ENCODE measurements around the gene ZMYND11.
A peak's percentile ranks its signal among the peaks of the same experiment; 100 is the strongest.

Gene ZMYND11

DNA sequence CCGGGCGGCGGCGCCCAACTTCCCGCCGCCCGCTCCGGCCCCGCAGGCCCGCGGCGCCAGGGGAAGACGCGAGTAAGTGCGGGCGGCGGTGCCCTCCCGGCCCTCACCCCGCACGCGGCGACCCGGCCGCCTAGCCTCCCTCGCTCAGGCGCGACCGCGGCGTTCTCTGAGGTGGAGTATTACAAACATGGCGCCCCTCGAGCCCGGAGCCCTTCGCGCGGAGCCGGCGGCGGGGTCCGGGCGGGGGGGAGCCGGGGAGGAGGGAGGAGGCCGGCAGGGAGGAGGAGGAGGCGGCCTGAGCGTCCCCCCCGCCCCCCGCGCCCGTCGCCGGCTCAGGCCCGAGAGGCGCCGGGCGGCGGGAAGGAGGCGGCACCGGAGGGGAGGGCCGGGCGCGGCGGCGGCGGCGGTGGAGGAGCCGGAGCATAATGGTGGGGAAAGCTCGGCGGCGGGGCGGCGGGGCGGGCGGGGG, at the start of gene ZMYND11:
Gene ZMYND11 (plus strand): TSS at position 324 of the 469 bp plus-strand sequence. CDS start 44,558 bp downstream, outside the sequence.
- peak; percentile 44 to 53 for DNase-seq

DNA sequence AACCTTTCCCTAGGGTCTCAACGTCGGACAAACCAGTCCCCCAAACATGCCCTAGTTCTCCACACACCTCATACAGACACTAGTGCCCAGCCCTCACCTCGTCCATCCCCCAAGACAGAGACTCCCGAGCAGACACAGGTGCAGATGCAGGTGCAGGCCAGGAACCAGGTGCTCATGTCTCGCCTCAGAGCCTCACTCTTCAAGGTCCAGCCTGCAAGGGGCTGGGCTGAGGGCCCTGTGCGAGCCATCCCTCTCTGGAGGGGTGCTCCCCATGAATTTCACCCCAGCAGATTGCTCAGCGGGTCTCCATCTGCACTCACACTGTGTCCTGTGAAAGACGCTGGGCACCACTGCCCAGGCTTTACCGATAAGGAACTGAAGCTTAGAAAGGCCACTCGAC, 49.2 kb upstream of the ZMYND11 start:
- no peak for DNase-seq

DNA sequence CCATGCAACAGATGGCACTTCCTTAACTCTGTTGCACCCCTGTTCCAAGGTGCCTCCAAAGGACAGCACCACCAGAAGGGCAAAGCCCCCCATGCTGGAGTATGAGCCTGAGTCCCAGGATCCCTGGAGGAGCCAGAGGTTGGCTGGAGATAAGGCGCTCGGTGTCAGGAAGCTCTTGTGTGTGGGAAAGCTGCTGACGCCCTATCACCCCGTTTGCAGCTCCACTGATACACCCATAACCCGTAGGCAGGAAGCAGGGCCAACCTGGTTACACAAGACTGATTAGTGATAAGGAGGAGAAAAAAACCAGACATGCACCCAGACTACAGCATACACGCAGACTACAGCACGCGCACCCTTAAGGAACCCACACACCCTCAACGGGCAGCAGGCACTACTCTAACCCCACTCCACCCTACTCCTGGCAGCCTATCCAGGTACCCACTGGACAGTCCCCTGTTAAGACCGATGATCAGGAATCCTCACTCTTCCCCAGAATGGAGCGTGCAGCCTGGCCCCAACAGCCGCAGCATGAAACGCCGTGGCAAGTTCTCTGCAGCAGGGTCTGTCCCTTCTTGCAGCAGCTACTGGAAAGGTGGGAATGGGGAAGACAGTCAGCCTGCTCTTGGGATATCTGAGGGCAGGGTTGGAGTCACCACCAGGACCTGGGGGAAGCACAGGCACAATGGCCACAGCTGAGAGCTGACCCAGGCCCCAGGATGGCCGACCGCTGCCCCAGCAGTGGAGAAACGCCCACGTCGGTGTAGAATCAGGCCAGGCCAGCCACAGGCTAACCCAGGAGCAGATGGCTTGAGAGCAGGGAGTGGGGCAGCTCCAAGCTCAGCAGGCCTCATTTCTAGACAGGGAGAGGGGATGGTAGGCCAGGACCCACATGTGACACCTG, 47.8 kb upstream of the ZMYND11 start:
- no peak for DNase-seq

DNA sequence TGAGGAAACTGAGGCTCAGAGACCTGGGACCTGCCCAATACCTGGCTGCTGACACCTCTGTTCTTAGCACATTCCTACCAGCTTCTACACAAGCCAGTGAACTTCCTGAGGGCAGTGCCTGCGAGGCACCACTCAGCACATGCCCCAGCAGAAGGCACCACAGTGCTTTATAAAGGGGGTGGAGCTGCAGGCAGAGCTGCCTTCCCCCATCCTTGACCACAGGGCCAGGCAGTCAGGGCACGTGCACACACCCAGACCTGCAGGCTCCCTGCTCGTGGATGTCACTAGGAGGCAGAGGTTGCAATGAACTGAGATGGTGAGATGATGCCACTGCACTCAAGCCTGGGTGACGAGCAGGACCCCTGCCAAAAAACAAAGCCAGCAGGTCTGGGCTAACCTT, 47.0 kb upstream of the ZMYND11 start:
- no peak for DNase-seq

DNA sequence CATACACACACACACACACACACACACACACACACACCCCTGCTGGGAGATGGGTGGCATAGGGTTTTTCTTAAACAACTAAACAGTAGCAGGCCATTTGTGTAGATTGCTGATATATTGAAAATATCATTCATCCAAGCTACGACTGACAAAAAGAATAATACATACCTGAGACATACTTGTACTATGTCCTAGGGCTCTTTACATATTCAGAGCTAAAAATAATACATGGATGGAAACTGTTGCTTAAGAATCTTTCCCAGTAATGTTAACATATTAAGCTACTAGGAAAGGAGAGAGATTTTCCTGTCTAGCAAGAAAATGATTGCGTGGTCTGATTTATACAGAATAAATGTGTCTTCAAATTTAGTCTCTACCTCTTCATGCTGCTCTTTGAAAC, 46.0 kb upstream of the ZMYND11 start:
- DNase-seq: no peak

DNA sequence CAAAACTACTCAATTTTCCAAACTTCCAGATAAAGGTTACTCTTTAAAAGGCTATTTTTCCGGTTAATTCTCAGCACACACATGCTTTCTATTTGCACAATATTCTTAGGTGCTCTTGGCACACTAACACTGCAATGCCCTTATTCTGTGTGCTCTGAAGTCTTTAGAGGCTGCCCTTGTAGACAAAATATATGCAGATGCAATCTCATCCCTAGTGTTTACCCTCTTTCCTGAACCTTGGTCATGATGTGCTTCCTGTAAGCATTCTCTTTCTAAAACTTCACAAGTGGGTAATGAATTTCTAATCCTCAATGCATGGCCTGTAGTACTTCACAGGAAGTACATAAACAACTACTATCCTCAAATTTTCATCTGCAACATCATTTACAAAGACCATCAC, 45.1 kb upstream of the ZMYND11 start:
- DNase-seq: no peak

DNA sequence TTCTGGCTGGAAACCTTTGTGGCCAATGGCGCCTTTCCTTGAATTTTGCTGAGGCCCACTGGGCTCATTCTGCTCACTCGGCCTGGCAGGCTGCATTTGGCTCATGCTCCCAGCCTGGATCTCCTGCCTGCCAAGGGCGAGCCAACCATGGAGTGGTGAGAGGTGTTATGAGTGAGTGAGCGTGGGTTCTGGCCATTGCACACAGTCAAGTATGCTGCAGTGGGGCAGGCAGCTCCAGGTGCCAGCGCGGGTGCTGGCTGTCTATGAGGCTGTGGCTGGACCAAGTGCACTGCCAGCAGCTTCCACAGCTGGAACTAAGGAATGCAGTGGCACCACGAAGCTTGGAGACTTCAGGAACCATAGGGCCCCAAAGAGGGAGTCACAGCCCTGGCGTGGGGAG, 43.9 kb upstream of the ZMYND11 start:
- DNase-seq: no peak

DNA sequence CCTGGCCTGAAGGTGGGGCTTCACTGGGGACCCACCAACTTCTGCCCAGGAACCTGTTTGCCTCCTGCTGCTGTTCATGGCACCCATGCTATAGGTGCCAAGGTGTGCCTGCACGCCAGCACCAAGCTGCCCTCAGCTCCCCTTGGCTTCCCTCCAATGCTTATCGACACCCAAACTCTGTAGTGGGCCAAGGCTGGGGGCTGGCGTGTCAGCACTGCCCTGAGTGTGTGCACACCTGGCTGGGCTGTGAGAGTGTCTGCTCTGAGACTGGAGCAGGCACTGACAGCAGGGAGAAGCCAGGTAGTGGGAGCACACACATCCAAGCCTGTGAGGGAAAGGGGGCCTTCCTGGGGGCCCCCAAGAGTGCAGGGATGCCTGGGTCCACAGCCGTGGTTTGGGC, 43.1 kb upstream of the ZMYND11 start:
- no peak for DNase-seq

DNA sequence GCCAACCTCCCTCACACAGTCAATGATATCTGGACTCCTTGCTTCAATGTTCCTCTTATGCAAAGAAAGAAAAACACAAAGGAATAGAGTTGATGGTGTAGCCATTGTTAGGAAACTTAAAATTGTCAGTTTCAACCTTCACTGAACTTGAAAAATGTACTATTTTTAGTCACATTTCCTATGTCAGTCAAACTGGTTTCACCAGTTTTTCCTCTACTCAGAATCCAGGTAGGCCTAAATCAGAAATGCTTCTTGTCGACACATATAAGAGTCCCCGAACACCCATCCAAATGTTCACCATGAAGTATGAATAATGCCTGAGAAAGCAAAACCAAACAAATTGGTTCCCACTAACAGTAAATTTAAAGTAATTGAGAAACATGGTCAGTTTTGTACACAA, 42.4 kb upstream of the ZMYND11 start:
- DNase-seq: no peak

DNA sequence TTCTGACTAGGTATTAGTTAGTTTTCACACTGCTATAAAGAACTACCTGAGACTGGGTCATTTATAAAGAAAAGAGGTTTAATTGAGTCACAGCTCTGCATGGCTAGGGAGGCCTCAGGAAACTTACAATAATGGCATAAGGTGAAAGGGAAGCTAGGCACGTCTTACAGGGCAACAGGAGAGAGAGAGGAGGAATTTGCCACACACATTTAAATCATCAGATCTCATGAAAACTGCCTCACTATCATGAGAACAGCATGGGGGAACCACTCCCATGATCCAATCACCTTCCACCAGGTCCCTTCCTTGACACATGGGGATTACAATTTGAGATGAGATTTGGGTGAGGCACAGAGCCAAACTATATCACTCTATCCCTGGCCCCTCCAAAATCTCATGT, 40.6 kb upstream of the ZMYND11 start:
- no peak for DNase-seq

DNA sequence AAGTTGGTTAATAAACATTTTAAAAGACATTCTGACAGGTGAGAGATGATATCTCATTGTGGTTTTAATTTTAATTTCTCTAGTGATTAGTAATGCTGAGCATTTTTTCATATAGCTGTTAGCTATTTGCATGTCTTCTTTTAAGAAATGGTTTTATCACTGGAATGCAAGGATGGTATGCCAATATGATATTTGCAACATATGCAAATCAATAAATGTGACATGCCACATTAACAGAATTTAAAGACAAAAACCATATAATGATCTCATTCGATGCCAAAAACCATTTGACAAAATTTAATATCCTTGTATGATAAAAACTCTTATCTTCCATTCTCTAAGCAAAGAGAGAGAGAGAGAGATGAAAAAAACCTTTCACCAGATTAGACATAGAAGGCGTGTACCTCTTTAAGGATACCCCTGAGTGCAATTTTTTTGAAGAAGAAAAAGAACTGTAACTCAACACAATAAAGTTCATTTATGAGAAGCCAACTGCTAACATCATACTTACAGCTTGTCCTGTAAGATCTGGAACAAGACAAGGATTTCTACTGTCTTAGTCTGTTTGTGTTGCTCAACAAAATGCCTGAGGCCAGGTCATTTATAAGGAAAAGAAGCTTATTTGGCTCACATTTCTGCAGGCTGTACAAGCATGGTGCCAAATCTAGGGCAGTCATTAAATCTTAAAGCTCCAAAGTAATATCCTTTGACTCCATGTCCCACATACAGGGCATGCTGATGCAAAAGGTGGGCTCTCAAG, 39.7 kb upstream of the ZMYND11 start:
- no peak for DNase-seq

DNA sequence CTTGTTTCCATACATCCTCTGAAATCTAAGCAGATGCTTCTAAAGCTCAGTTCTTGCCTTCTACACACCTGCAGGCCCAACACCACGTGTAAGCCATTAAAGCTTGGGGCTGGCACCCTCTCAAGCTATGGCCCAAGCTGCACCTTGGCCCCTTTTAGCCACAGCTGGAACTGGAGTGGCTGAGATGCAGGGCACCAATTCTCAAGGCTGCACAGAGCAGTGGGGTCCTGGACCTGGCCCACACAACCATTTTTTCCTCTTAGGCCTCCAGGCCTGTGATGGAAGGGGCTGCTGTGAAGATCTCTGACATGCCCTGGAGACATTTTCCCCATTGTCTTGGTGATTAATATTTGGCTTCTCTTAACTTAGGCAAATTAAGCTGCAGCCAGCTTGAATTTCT, 38.8 kb upstream of the ZMYND11 start:
- no peak for DNase-seq

DNA sequence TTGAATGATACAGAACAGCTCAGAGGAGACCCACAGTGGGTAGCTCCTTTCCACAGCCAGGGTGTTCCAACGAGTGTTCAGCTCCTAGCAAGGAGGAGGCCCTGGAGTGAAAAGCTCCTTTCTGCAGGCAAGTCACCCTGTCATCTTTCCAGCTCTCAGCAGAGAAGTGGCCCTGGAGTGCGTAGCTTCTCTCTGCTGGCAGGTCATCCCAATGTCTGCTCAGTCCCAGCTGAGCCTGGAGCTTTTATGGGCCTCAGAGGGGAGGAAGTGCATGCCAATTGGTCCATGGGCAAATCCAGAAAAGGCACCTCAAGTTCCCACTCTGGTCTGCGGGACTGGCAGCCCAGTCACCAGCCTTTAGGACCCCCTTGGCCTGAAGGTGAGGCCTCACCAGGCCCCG, 30.8 kb upstream of the ZMYND11 start:
- no peak for DNase-seq

DNA sequence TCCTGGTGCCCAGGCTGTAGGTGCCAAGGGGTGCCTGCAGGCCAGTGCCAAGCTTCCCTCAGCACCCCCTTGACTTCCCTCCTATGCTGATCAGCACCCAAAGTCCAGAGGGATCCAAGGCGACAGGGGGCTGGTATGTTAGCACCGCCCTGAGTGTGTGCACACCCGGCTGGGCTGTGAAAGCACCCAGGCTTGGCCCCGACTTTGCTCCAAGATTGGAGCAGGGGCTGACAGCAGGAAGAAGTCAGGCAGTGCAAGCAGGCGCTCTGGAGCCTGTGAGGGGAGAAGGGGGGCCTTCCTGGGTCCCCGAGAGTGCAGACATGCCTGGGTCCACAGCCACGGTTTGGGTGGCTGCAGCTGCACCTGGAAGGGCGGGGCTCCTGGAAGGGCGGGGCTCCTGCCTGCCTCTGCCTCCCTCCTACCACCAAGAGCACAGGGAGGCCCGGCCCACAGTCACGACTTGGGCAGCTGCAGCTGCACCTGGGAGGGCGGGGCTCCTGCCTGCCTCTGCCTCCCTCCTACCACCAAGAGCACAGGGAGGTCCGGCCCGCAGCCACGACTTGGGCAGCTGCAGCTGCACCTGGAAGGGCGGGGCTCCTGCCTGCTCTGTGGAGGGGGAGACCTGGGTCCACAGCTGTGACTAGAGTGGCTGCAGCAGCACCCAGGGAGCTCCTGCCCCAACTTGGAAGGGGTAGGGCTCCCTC, 30.2 kb upstream of the ZMYND11 start:
- DNase-seq: no peak

DNA sequence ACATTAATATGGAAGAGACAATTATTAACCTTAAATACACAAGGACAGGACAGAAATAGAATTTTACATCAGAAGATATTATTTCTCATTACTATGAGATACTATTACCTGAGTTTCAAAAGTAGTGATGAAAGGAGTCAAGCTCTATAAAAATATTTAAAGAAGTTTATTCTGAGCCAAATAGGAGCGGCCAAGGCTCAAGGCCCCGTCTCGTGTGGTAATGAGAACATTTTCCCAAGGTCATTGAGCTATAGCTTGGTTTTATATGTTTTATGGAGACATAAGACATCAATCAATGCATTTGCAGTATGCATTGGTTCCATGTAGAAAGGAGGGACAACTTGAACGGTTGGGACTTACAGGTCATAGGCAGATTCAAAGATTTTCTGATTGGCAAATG, 29.4 kb upstream of the ZMYND11 start:
- DNase-seq: no peak

DNA sequence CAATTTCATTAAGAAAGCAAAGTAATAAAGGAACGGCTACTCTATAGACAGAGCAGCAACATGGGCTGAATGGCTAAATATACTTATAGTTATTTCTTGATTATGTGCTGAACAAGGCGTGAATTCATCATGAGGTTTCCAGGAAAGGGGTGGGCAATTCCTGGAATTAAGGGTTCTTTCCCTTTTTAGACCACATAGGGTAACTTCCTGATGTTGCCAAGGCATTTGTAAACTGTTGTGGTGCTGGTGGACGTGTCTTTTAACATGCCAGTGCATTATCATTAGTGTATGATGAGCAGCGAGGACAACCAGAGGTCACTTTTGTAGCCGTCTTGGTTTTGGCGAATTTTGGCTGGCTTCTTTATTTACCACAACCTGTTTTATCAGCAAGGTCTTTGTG, 28.5 kb upstream of the ZMYND11 start:
- no peak for DNase-seq

DNA sequence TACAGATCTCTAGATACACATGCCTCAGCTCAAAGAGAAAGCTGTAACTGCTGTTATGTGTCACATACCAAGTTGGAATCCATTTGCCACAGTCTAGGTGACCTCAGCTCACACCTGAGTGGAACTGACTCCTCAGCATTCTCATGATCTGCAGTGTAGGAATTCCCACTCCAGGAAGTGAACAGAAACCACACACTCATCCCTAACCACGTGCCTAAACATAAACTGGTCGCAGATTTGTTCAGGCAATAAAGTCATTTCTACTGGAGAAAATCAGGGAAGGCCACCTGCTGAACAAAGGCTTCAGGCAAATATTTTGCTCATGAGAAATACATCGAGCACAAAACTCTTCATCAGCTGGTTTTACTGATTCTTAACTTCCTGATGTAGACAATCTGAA, 23.0 kb upstream of the ZMYND11 start:
- DNase-seq: no peak

DNA sequence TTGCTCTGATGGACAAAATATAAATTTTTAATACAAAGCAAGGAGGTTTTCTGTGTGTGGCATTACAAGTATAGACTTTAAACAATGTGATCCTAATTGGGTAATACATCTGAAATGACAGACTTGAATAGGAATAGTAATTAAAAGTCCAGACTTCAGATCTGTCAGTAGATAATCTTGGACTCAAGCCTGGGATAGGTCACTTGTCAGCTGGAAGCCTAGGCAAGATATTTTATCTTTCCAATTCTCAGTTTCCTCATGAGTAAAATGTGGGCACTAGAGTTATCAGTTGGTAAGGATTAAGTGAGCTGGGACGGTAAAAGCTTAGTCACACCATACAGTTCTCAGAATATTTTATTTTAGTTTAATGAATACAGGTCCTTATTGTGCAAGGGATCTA, 10.4 kb upstream of the ZMYND11 start:
- DNase-seq: no peak

DNA sequence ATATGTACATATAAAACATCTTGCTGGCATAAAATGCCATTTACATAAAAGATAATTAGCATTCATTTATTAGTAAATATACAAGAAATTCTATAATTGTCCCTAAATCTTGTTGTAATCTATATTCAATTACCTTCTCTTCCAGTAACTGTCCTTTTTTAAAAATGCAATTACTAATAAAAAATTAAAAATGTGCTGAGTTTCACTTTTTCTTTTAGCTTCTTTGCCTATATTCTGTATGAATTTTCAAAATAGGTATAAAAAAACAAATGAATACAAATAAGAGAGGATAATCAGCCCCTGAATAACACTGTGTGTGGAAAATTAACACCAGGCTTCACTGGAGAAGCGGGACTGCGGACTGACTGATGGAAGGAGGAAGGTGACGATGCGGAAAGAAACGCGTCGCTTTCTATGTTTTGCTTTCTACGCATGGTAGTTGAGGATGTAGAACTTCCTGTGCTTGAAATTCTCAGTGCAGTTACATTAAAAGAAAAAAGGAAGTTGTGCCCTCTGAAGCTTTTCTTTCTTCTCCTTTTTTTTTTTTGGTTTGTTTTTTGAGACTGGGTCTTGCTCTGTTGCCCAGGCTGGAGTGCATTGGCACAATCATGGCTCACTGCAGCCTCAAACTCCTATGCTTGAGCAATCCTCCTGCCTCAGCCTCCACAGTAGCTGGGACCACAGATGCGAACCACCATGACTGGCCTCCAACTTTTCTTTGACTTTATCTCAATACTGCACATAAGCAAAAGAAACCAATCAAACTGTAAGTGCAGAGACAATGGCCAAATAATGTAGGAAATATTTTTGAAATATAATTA, 7.4 kb upstream of the ZMYND11 start:
- peak in 1 of 2 donors; percentile 10 for DNase-seq

DNA sequence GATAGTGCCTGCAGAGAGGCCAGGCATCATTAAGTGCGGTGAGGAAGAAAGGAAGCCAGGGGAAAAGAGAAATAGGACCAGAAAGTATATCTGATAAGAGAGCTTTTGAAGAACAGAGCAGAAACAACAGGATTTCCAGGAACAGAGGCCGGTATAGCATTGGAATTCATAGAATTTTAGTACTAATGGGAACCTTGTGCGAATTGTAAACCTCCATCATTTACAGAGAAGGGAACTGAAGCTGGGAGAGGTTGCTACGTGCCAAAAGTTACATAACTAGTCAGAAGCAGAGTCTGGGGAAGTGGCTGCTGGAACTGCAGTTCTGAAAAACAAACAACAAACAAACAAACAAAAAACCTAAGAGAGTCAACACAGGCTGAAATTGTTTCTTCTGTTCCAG, 5.4 kb upstream of the ZMYND11 start:
- no peak for DNase-seq

DNA sequence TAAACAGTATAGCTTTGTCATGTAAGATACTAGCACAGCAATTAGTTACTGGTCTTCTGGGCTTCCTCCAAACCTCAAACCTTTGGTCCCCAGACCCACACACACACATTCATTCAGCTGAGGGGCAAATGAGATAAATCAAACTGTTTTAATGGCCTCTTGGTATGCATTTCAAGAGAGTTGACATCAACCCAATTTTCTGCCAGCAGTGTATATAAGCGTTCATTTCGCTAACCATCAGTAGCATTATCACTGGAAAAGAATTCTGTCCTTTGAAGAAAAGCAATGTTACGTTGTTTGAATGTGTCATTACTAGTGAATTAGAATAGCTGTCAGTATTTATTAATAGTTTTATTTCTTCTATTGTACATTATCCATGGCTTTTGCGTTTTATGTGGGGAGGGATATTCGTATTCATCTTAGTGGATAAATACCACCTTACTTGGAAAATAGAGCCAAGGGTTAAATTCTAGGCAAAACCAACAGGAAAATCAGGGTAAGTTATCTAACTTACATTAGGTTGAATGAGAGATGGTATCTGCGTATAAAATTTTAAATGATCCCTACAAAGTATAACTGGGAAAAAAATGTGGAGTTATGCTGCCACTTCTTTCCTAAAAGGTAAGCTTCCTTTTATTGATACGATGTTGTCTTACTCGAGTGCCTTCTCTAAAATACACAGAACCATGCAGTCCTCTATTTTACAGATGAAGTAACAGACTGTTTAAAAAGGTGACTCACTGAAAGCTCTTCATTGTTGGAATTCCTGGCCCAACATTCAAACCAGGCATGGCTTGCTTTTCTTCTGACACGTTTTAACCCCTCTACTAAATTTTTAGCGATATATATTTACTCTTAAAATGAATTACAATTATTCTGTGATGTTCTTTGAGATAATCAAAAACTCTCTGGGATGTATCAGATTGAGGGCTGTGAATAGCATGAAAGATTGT, 2.0 kb upstream of the ZMYND11 start:
- DNase-seq: no peak

Data from hippocampal formation (tissue), 2 donors.